Measurements from ENCODE around the gene DNAJC5. TPM values are rescaled to one million over a fixed set of nuclear protein-coding genes. Genes with fewer than 3 reads are reported as not detected.
A peak's percentile ranks its signal among the peaks of the same experiment; 100 is the strongest.

The DNAJC5 gene
- total RNA-seq, 2 experiments from 2014 or later, result 27.5 to 27.7 TPM

GRCh38 chr20:63953764-63954429 lies 59.0 kb downstream of the DNAJC5 start:
- H3K4me3 ChIP-seq (ENCODE audit: low read depth, low read length, poor library complexity, severe bottlenecking), result no peak overlapping the region
- H4K20me1 ChIP-seq (ENCODE audit: insufficient read depth, low read length), result no peaks in the 10 kb centered on the region
- TF ChIP-seq EZH2phosphoT487 (IDR thresholded peaks at IDR 0.05; ENCODE audit: borderline replicate concordance, low read depth, low read length), result no peak
- TF ChIP-seq CTCF (conservative IDR thresholded peaks at IDR 0.05; ENCODE audit: low read length), result no peak
- intact Hi-C loops (cut with micrococcal nuclease; ENCODE audit: unreplicated experiment), result no loop called here
- H3K79me2 ChIP-seq (ENCODE audit: insufficient read depth, low read depth, low read length), result peaks cover 31% of the 10 kb centered on the region; the same call in 1 of the 2 replicates
- ChIA-PET POLR2A (no interaction called here), CTCF (ENCODE audit: unreplicated experiment) (no interaction called here)
- DNase-seq (ENCODE audit: low spot score), result no peak
- BruUV-seq (replicated peaks), result no TSS peak
- H2AFZ ChIP-seq (ENCODE audit: low read length), result no peak overlapping the region
- H3K27ac ChIP-seq (ENCODE audit: low read depth, low read length, poor library complexity, severe bottlenecking), result no peak overlapping the region
- peaks cover 41% of the 10 kb centered on the region for H3K4me1 ChIP-seq (ENCODE audit: insufficient read depth, low read length, poor library complexity, severe bottlenecking)
- no peaks in the 10 kb centered on the region for H3K9me2 ChIP-seq (ENCODE audit: insufficient read depth, low read length)
- no peaks in the 10 kb centered on the region for H3K9me3 ChIP-seq (ENCODE audit: low read length)
- no peaks in the 10 kb centered on the region; the same call in 1 of the 2 replicates for H3K36me3 ChIP-seq (ENCODE audit: insufficient read depth, low read length)
- H3K4me2 ChIP-seq (ENCODE audit: low read length), result peak overlapping the region; percentile 83; the same call in 1 of the 2 replicates

GRCh38 chr20:63955281-63955826 lies 60.4 kb downstream of the DNAJC5 start:
- Histone ChIP-seq H3K36me3 (ENCODE audit: insufficient read depth, low read length) (no peaks in the 10 kb centered on the region; the same call in 1 of the 2 replicates), H3K9me3 (ENCODE audit: low read length) (no peaks in the 10 kb centered on the region), H2AFZ (ENCODE audit: low read length) (peak overlapping the region; percentile 56; the same call in 1 of the 2 replicates), H3K79me2 (ENCODE audit: insufficient read depth, low read depth, low read length) (peaks cover 27% of the 10 kb centered on the region; the same call in 1 of the 2 replicates), H3K4me1 (ENCODE audit: insufficient read depth, low read length, poor library complexity, severe bottlenecking) (peaks cover 28% of the 10 kb centered on the region), H3K27ac (ENCODE audit: low read depth, low read length, poor library complexity, severe bottlenecking) (peak overlapping the region; percentile 48), H4K20me1 (ENCODE audit: insufficient read depth, low read length) (no peaks in the 10 kb centered on the region), H3K4me3 (ENCODE audit: low read depth, low read length, poor library complexity, severe bottlenecking) (peak overlapping the region; percentile 86), H3K4me2 (ENCODE audit: low read length) (peak overlapping the region; percentile 83), H3K9me2 (ENCODE audit: insufficient read depth, low read length) (no peaks in the 10 kb centered on the region)
- TF ChIP-seq CTCF (conservative IDR thresholded peaks at IDR 0.05; ENCODE audit: low read length), result peak; percentile 52
- TF ChIP-seq EZH2phosphoT487 (IDR thresholded peaks at IDR 0.05; ENCODE audit: borderline replicate concordance, low read depth, low read length), result no peak
- intact Hi-C loops (cut with micrococcal nuclease; ENCODE audit: unreplicated experiment), result no loop called here
- no TSS peak for BruUV-seq (replicated peaks)
- DNase-seq (ENCODE audit: low spot score), result peak; percentile 34
- POLR2A ChIA-PET, result no interaction called here
- CTCF ChIA-PET (ENCODE audit: unreplicated experiment), result no interaction called here

Data from OCI-LY7 (cell line).